Stimulated activated naive CD8-positive, alpha-beta T cell treated with anti-CD3 and anti-CD28 coated beads, Interleukin-15, Interleukin-2, amounts not matched to agents 100 ng/mL and 50 ng/mL, for 24 hours (primary cell): Measurements from ENCODE around the gene PPP6R2.

Source experiments
- H3K27ac Mint-ChIP-seq: one replicate; pipeline ENCODE4 v1.8.0; 2021; ENCODE audit warnings: mild to moderate bottlenecking, mixed read lengths
- H3K27me3 Mint-ChIP-seq: one replicate; pipeline ENCODE4 v1.8.0; 2021; ENCODE audit warnings: mixed read lengths
- H3K36me3 Mint-ChIP-seq: one replicate; pipeline ENCODE4 v1.8.0; 2021; ENCODE audit warnings: low read depth, mixed read lengths
- H3K4me1 Mint-ChIP-seq: one replicate; pipeline ENCODE4 v1.8.0; 2021; ENCODE audit warnings: low read depth, mixed read lengths
- H3K4me3 Mint-ChIP-seq: one replicate; pipeline ENCODE4 v1.8.0; 2021; ENCODE audit warnings: mild to moderate bottlenecking, mixed read lengths
- H3K9me3 Mint-ChIP-seq: one replicate; pipeline ENCODE4 v1.8.0; 2021; ENCODE audit warnings: mixed read lengths

PPP6R2 gene

GRCh38 chr22:50471197-50471847 lies 128.2 kb downstream of the PPP6R2 start:
- Mint-ChIP-seq H3K27ac (peak overlapping the region; percentile 92), H3K36me3 (peaks cover 8% of the 10 kb centered on the region), H3K4me3 (peak overlapping the region; percentile 62), H3K27me3 (no peaks in the 10 kb centered on the region), H3K9me3 (no peaks in the 10 kb centered on the region), H3K4me1 (peaks cover 76% of the 10 kb centered on the region)

GRCh38 chr22:50471962-50472361 lies 128.8 kb downstream of the PPP6R2 start:
- H3K27ac Mint-ChIP-seq, result peak overlapping the region; percentile 26
- H3K9me3 Mint-ChIP-seq, result no peaks in the 10 kb centered on the region
- peaks cover 69% of the 10 kb centered on the region for H3K4me1 Mint-ChIP-seq
- H3K36me3 Mint-ChIP-seq, result peaks cover 2% of the 10 kb centered on the region
- H3K27me3 Mint-ChIP-seq, result no peaks in the 10 kb centered on the region
- peak overlapping the region; percentile 35 for H3K4me3 Mint-ChIP-seq

- H3K9me3 Mint-ChIP-seq, result no peaks in the 10 kb centered on the region
- H3K4me1 Mint-ChIP-seq, result peaks cover 61% of the 10 kb centered on the region
- H3K36me3 Mint-ChIP-seq, result no peaks in the 10 kb centered on the region
- no peaks in the 10 kb centered on the region for H3K27me3 Mint-ChIP-seq
- peak overlapping the region; percentile 93 for H3K4me3 Mint-ChIP-seq
- H3K27ac Mint-ChIP-seq, result peak overlapping the region; percentile 85
Measured at GRCh38 chr22:50473088-50473487, 130.0 kb downstream of the PPP6R2 start.

- peaks cover 51% of the 10 kb centered on the region for H3K4me1 Mint-ChIP-seq
- H3K36me3 Mint-ChIP-seq, result no peaks in the 10 kb centered on the region
Measured at GRCh38 chr22:50473855-50474671, 130.9 kb downstream of the PPP6R2 start.

GRCh38 chr22:50474710-50475651 lies 131.9 kb downstream of the PPP6R2 start, which contains the start of gene SBF1:
SBF1 (minus strand) TSS chr22:50475035; CDS start chr22:50474840, 195 bp downstream.
- no peaks in the 10 kb centered on the region for H3K36me3 Mint-ChIP-seq
- H3K27me3 Mint-ChIP-seq, result peaks cover 5% of the 10 kb centered on the region
- peak within 1 kb of the TSS; percentile 85 for H3K27ac Mint-ChIP-seq
- no peaks in the 10 kb centered on the region for H3K9me3 Mint-ChIP-seq
- H3K4me1 Mint-ChIP-seq, result peaks cover 43% of the 10 kb centered on the region
- H3K4me3 Mint-ChIP-seq, result peak within 1 kb of the TSS; percentile 93

More at GRCh38 chr22:50473855-50474671, 130.9 kb downstream of the PPP6R2 start:
- Mint-ChIP-seq H3K4me3 (peak overlapping the region; percentile 93), H3K27me3 (no peaks in the 10 kb centered on the region), H3K27ac (peak overlapping the region; percentile 85), H3K9me3 (no peaks in the 10 kb centered on the region)

- Mint-ChIP-seq H3K27ac (peak overlapping the region; percentile 36), H3K4me1 (peaks cover 40% of the 10 kb centered on the region), H3K9me3 (no peaks in the 10 kb centered on the region)
Measured at GRCh38 chr22:50475652-50476002, 132.5 kb downstream of the PPP6R2 start.

GRCh38 chr22:50476868-50477267 lies 133.7 kb downstream of the PPP6R2 start:
- H3K9me3 Mint-ChIP-seq, result no peaks in the 10 kb centered on the region
- H3K4me1 Mint-ChIP-seq, result peaks cover 28% of the 10 kb centered on the region
- H3K4me3 Mint-ChIP-seq, result no peak overlapping the region
- H3K27ac Mint-ChIP-seq, result no peak overlapping the region
- H3K27me3 Mint-ChIP-seq, result peaks cover 10% of the 10 kb centered on the region
- H3K36me3 Mint-ChIP-seq, result no peaks in the 10 kb centered on the region

More at GRCh38 chr22:50475652-50476002, 132.5 kb downstream of the PPP6R2 start:
- H3K27me3 Mint-ChIP-seq, result peaks cover 10% of the 10 kb centered on the region
- peak overlapping the region; percentile 69 for H3K4me3 Mint-ChIP-seq
- no peaks in the 10 kb centered on the region for H3K36me3 Mint-ChIP-seq

- H3K27me3 Mint-ChIP-seq, result peaks cover 10% of the 10 kb centered on the region
- no peak overlapping the region for H3K27ac Mint-ChIP-seq
- peaks cover 17% of the 10 kb centered on the region for H3K4me1 Mint-ChIP-seq
- H3K36me3 Mint-ChIP-seq, result no peaks in the 10 kb centered on the region
- H3K4me3 Mint-ChIP-seq, result no peak overlapping the region
- no peaks in the 10 kb centered on the region for H3K9me3 Mint-ChIP-seq
Measured at GRCh38 chr22:50477923-50478322, 134.8 kb downstream of the PPP6R2 start.

- Mint-ChIP-seq H3K27ac (peak overlapping the region; percentile 45), H3K27me3 (peaks cover 10% of the 10 kb centered on the region), H3K4me3 (peak overlapping the region; percentile 72), H3K9me3 (no peaks in the 10 kb centered on the region), H3K36me3 (no peaks in the 10 kb centered on the region), H3K4me1 (peaks cover 4% of the 10 kb centered on the region)
Measured at GRCh38 chr22:50479721-50480120, 136.6 kb downstream of the PPP6R2 start.

- Mint-ChIP-seq H3K36me3 (no peaks in the 10 kb centered on the region), H3K9me3 (no peaks in the 10 kb centered on the region), H3K4me1 (peaks cover 4% of the 10 kb centered on the region), H3K4me3 (peak overlapping the region; percentile 41), H3K27ac (no peak overlapping the region), H3K27me3 (peaks cover 10% of the 10 kb centered on the region)
Measured at GRCh38 chr22:50481045-50481439, 137.9 kb downstream of the PPP6R2 start.

- peaks cover 10% of the 10 kb centered on the region for H3K27me3 Mint-ChIP-seq
- peak within 1 kb of the TSS; percentile 45 for H3K27ac Mint-ChIP-seq
- H3K4me1 Mint-ChIP-seq, result peaks cover 4% of the 10 kb centered on the region
- peak within 1 kb of the TSS; percentile 77 for H3K4me3 Mint-ChIP-seq
- no peaks in the 10 kb centered on the region for H3K36me3 Mint-ChIP-seq
- H3K9me3 Mint-ChIP-seq, result no peaks in the 10 kb centered on the region
Measured at GRCh38 chr22:50481440-50482106, 138.4 kb downstream of the PPP6R2 start, which contains the start of gene ADM2. ADM2 (plus strand) TSS chr22:50481543; CDS start chr22:50481848, 305 bp downstream.

GRCh38 chr22:50482107-50483074 lies 139.3 kb downstream of the PPP6R2 start:
- H3K27me3 Mint-ChIP-seq, result peaks cover 10% of the 10 kb centered on the region
- no peak overlapping the region for H3K27ac Mint-ChIP-seq
- peaks cover 4% of the 10 kb centered on the region for H3K4me1 Mint-ChIP-seq
- no peaks in the 10 kb centered on the region for H3K36me3 Mint-ChIP-seq
- no peaks in the 10 kb centered on the region for H3K9me3 Mint-ChIP-seq
- peak overlapping the region; percentile 77 for H3K4me3 Mint-ChIP-seq

GRCh38 chr22:50483106-50483505 lies 140.0 kb downstream of the PPP6R2 start:
- H3K27ac Mint-ChIP-seq, result no peak overlapping the region
- H3K36me3 Mint-ChIP-seq, result no peaks in the 10 kb centered on the region
- H3K4me3 Mint-ChIP-seq, result no peak overlapping the region
- H3K9me3 Mint-ChIP-seq, result no peaks in the 10 kb centered on the region
- peaks cover 4% of the 10 kb centered on the region for H3K4me1 Mint-ChIP-seq
- peaks cover 10% of the 10 kb centered on the region for H3K27me3 Mint-ChIP-seq
